ENCODE measurements around the gene FBXO40. TPM values are rescaled to one million over a fixed set of nuclear protein-coding genes. Genes with fewer than 3 reads are reported as not detected.
"Not testable (repeated sequence)": the region's sequence is repeated elsewhere in the genome, so short reads cannot be mapped to it uniquely, and the experiment has no call there.

The FBXO40 gene
- total RNA-seq, 4 donors from 2014 or later = not detected

- intact Hi-C loops (cut with DNase I) = no loop called here
- H3K4me3 ChIP-seq = no peak overlapping the region
Measured at GRCh38 chr3:121574449-121574848, 18.7 kb upstream of the FBXO40 start.

GRCh38 chr3:121581691-121582090 lies 11.5 kb upstream of the FBXO40 start:
- Histone ChIP-seq H3K9me3 (no peaks in the 10 kb centered on the region), H3K4me1 (no peaks in the 10 kb centered on the region), H3K36me3 (no peaks in the 10 kb centered on the region), H3K27ac (no peak overlapping the region), H3K27me3 (peaks cover 0 to 10% (median 0%) of the 10 kb centered on the region in 4 donors), H3K4me3 (no peak overlapping the region)
- no peak for TF ChIP-seq POLR2A (IDR thresholded peaks at IDR 0.05)
- no peak for TF ChIP-seq CTCF (IDR thresholded peaks at IDR 0.05)
- WGBS, 2 donors = 63% methylated on average over 1 to 2 of the region's 2 CpGs
- intact Hi-C loops (cut with DNase I) = no loop called here
- DNase-seq = no peak

More at GRCh38 chr3:121574449-121574848, 18.7 kb upstream of the FBXO40 start:
- no peaks in the 10 kb centered on the region for H3K36me3 ChIP-seq
- DNase-seq = no peak
- H3K4me1 ChIP-seq = no peaks in the 10 kb centered on the region
- 37 to 68% methylated on average over 6 of the region's 6 CpGs for WGBS, 2 donors
- no peaks in the 10 kb centered on the region for H3K9me3 ChIP-seq
- no peak overlapping the region for H3K27ac ChIP-seq
- H3K27me3 ChIP-seq = no peaks in the 10 kb centered on the region
- TF ChIP-seq CTCF (IDR thresholded peaks at IDR 0.05) = no peak
- TF ChIP-seq POLR2A (IDR thresholded peaks at IDR 0.05) = no peak

- intact Hi-C loops (cut with DNase I) = no loop called here
- WGBS, 2 donors = 91 to 92% methylated on average over 1 of the region's 1 CpG
- Histone ChIP-seq H3K27me3 (peaks cover 0 to 10% (median 0%) of the 10 kb centered on the region in 4 donors), H3K36me3 (no peaks in the 10 kb centered on the region), H3K4me1 (no peaks in the 10 kb centered on the region), H3K27ac (no peak overlapping the region), H3K9me3 (no peaks in the 10 kb centered on the region), H3K4me3 (no peak overlapping the region)
- TF ChIP-seq POLR2A (IDR thresholded peaks at IDR 0.05) (no peak), CTCF (IDR thresholded peaks at IDR 0.05) (no peak)
- no peak for DNase-seq
Measured at GRCh38 chr3:121584418-121584817, 8.8 kb upstream of the FBXO40 start.

- H3K27me3 ChIP-seq; H3K4me3 ChIP-seq; H3K9me3 ChIP-seq; H3K27ac ChIP-seq; H3K4me1 ChIP-seq; DNase-seq; H3K36me3 ChIP-seq; intact Hi-C loops (cut with DNase I): not testable (repeated sequence)
- WGBS, 2 donors = 86 to 94% methylated on average over 4 of the region's 4 CpGs
Measured at GRCh38 chr3:121593806-121594205, 627 bp downstream of the FBXO40 start.

GRCh38 chr3:121594850-121595249 lies 1.7 kb downstream of the FBXO40 start:
- Histone ChIP-seq H3K4me3 (no peak overlapping the region), H3K4me1 (no peaks in the 10 kb centered on the region), H3K9me3 (no peaks in the 10 kb centered on the region), H3K36me3 (no peaks in the 10 kb centered on the region), H3K27me3 (no peaks in the 10 kb centered on the region), H3K27ac (no peak overlapping the region)
- intact Hi-C loops (cut with DNase I) = no loop called here
- no peak for DNase-seq
- no peak for TF ChIP-seq POLR2A (IDR thresholded peaks at IDR 0.05)
- TF ChIP-seq CTCF (IDR thresholded peaks at IDR 0.05) = no peak
- WGBS, 2 donors = 73 to 77% methylated on average over 2 of the region's 2 CpGs

- Histone ChIP-seq H3K4me1 (peaks cover 0 to under 1% (median 0%) of the 10 kb centered on the region in 3 donors), H3K27me3 (no peaks in the 10 kb centered on the region), H3K9me3 (no peaks in the 10 kb centered on the region), H3K36me3 (no peaks in the 10 kb centered on the region), H3K4me3 (no peak overlapping the region), H3K27ac (no peak overlapping the region)
- intact Hi-C loops (cut with DNase I) = no loop called here
- DNase-seq = no peak
- TF ChIP-seq POLR2A (IDR thresholded peaks at IDR 0.05) (no peak), CTCF (IDR thresholded peaks at IDR 0.05) (no peak)
- WGBS, 2 donors = 73 to 88% methylated on average over 4 of the region's 4 CpGs
Measured at GRCh38 chr3:121595765-121596406, 2.7 kb downstream of the FBXO40 start.
